Retina (tissue), 1 donor: ENCODE results near the gene ZIC4.
A peak's percentile ranks its signal among the peaks of the same experiment; 100 is the strongest.

Experiments used
- DNase-seq: peaks from one replicate; pipeline ENCODE4 v3.0.0-alpha.2; 2016

Gene ZIC4

DNA sequence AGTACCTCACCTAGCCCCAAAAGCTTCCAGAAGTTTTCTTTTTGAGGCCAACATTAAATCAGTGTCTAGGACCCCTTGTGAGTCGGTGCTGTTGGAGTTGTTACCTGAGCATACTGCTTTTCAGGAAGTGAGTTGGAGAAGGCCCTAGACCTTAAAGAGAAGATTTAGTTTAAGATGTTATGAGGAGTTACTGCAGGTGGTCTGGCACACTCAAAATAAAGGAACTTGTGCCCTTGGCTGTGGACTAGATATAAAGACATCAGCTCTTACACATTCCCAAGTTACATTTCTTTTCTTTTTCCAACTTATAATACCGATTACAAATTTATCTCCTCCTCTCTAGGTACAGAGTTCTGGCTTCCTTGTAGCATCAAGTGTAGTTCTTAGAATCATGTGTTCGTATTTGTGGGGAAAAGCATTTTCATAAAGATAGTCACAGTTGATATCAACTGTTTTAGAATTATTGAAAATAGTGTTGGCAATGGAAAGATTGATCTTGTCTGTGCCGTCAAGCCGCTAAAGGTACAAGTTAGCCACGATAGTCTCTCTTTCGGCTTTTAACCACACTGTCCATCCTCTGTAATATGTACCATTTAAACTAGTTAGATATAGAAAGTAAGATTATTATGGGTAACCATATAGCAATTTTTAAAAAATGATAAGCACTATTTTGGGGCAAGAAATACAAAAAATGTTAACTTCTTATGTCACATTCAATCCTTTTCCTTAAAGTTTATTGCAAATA is 11.4 kb upstream of the ZIC4 start:
- no peak for DNase-seq

DNA sequence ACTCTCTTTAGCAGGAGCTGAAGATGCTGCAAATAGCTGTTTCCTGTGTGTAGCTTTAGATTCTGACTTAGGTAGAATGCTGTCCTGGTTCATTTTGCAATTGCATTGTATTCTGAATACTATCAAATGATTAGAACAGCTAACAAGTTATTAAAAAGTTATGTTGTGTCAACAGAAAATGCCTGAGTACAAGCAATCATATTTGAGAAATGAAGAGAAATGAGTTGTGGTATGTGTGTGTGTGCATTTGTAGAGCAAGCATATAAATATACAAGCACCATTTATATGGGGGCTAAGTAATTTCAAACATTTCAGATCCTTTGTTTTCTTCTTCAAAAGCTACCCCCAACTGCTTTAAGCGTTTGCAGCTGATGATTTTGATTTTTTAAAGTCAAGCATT is 10.6 kb upstream of the ZIC4 start:
- DNase-seq = no peak

GRCh38 chr3:147415874-147416273 is 9.5 kb upstream of the ZIC4 start:
- peak; percentile 10 for DNase-seq

- DNase-seq = peak; percentile 56
These were observed 8.9 kb upstream of the ZIC4 start for GRCh38 chr3:147415286-147415685.

- DNase-seq = peak; percentile 65
These were observed 8.2 kb upstream of the ZIC4 start for GRCh38 chr3:147414390-147415138.

DNA sequence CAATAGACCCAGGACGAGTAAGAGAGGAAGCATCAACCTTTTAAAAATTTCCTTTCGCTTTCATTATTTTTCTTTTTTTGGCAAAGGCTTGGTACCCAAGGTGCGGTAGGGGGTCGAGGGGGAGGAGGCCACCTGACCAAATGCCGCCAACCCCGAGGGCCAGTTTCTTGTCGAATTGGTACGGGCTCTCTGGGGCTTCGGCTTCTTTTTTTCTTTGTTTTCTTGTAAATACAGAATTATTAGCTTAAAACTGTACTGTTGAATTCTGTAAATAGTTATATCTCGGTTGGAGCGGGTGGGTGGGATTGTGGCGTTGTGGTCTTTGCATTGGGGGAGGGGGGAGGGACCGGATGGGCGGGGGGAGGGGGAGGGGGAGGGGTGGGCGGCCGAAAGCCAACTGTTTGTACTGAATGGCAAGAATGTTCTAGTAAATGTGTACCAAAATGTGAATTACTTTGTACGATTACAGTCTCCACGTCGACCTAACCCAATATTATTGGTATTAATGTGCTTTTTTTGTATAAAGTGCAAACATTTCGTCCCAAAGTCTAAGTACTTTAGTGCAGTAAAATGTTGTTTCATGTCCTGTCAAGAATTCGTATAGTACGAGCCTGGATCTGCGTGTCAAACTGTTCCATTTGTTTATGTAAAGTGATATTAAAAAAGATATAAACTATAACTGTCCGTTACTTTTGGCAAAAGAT is 7.5 kb upstream of the ZIC4 start:
- DNase-seq = no peak

DNA sequence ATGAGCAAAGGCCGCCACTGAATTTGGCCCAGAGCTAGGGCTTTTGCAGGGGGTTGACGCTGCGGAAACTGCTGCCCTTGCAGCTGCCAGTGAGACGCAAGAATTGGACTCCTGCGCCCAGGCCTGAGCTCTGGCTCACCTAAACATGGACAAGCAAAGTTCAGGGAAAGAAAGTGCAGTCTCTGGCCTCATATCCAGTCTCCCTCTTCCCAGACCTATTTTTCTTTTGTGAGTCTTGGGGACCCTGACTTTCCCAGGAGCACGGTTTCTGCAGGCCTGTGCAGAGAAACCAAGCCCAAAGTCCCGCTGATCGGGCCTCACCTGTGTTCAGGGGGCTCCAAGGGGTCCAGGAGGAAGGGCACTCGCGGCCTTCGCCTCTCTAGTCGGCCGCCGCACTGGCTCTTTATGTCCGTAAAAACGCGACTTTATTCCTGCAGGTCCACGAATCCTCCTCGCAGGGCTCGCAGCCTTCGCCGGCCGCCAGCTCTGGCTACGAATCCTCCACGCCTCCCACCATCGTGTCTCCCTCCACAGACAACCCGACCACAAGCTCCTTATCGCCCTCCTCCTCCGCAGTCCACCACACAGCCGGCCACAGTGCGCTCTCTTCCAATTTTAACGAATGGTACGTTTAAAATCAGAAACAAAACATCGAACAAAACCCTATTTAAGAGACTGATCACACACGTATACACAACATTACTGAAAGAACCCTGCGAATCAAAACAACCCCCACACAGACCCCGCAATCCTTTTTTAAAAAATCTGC is 6.8 kb upstream of the ZIC4 start:
- peak; percentile 89 for DNase-seq

GRCh38 chr3:147412261-147412916 is 6.0 kb upstream of the ZIC4 start:
- no peak for DNase-seq

- no peak for DNase-seq
These were observed 5.5 kb upstream of the ZIC4 start for GRCh38 chr3:147411815-147412241.

DNA sequence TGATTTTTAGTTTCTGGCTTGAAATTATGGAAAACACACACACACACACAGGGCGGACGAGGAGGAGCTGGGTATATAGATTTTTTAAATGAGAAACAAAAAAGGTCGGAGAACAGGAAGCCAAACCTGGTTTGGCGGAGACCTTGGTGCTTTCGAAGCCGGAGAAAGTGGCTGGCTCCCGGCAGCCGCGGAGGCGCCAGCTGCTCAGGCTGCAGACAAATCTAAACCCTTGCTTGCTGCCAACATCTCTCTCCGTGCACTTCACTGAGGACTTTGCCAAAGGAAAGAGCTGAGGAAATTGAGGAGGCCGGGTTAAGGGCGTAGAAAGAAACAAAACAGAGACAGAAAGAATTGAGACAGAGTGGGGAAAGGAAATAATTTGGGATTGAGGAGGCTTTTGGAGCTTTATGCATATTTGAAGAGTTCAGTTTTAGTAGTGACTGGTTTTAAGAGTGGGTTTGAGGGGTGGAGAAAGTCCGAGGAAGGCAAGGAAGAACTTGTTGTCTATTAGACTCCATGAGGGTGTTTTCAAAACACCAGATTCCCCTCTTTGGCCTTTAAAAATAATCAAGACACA is 5.0 kb upstream of the ZIC4 start:
- DNase-seq = peak; percentile 83

DNA sequence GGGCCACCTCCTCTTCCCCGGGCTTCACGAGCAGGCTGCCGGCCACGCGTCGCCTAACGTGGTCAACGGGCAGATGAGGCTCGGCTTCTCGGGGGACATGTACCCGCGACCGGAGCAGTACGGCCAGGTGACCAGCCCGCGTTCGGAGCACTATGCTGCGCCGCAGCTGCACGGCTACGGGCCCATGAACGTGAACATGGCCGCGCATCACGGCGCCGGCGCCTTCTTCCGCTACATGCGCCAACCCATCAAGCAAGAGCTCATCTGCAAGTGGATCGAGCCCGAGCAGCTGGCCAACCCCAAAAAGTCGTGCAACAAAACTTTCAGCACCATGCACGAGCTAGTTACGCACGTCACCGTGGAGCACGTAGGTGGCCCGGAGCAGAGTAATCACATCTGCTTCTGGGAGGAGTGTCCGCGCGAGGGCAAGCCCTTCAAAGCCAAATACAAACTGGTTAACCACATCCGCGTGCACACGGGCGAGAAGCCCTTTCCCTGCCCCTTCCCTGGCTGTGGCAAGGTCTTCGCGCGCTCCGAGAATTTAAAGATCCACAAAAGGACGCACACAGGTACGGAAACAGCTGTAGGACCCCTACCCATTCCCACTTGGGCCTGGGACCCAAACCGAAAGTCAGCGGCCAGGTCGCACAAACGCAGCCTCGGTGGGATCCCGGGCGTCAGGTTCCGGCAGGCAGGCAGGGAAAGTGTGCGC is 4.3 kb upstream of the ZIC4 start:
- DNase-seq = peak; percentile 87

DNA sequence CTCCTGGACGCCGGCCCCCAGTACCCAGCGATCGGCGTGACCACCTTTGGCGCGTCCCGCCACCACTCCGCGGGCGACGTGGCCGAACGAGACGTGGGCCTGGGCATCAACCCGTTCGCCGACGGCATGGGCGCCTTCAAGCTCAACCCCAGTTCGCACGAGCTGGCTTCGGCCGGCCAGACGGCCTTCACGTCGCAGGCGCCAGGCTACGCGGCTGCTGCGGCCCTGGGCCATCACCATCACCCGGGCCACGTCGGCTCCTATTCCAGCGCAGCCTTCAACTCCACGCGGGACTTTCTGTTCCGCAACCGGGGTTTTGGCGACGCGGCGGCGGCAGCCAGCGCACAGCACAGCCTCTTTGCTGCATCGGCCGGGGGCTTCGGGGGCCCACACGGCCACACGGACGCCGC is 3.8 kb upstream of the ZIC4 start:
- DNase-seq = peak; percentile 86

DNA sequence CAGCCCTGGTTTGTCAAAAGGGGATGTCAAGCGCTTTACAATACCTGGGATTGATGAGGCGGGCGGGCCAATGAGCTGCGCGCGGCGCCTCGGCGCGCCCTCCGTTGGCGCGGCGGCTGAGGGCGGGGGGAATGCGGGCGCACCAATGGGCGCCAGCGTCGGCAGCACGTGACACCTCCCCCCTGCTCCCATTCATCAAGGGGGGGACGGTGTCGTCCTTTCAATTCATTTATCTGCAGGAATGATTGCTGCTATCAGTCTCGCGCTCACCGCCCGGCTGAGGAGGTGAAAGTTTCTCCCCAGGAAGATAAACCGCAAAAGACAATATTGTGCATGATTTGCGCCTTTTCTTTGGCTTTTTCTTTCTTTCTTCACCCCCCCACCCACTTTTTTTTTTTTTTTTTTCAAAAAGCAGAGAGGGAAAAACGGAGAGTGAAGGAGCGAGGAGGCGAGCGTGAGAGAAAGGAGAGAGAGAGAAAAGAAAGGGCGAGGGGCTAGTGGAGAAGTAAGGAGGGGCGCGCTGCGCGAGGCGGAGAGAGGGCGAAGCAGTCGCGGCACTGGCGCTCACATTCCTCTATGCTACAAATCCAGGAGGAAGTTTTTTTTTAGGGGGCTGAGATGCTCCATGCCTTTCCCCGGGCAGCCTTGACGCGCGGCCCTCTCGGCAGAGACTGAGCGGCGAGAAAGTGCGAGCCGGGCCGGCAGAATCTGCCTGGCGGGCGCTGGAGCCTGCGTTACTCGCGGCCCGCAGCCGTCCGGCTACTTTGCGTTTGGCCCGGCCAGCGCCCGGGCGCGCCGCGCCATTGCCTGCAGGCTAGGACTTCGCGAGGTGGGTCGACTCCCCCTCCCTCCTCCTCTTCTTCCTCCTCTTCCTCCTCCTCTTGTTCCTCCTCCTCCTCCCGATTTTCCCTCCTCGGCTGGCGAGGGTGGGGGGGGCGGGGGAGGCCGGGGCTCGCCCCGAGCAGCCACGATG is 3.1 kb upstream of the ZIC4 start, which contains the start of gene ZIC1:
ZIC1 (plus strand) TSS at position 223 of the 973 bp plus-strand sequence; CDS start at position 971, 748 bp downstream.
- peak; percentile 93 for DNase-seq

DNA sequence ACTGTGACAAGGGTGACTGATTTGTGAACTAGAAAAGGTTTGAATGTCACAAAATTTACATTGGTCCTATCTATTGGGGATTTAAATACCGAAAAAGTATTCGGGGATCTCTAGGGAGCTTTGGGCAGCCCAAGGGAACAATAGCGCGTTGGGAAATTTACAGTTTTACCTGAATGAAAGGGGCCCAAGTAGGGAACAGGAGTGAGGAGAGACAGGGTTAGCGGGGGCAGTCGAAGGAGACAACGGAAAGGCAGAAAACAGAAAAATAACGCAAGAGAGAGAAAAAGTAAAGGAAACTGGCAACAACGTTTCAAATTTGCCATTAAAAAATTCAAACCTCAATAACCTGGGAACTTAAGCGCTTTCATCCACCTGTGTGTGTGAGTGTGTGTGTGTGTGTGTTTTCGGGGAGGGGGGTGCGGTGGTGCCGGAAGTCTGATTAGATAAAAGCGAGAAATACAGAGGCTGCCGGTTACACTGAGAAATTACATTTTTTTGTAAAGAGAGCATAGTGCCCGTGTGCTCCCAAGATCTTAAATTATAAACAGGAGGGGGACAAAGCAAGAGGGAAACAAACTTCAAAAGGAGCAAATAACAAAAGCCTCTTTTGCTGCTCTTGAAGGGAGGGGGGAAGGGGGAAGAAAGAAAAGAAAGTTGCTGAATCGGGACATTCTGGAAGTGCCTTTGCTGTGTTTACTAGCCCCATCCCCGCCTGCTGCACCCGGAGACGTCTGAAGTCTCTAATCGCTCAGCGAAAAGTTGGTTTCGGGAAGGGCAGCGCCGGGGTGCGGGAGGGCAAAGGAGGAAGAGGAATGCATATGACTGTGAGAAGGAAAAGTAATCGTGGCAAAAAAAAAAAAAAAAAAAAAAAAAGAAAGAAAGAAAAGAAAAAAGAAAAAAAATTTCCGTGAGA is 2.1 kb upstream of the ZIC4 start:
- DNase-seq = no peak

DNA sequence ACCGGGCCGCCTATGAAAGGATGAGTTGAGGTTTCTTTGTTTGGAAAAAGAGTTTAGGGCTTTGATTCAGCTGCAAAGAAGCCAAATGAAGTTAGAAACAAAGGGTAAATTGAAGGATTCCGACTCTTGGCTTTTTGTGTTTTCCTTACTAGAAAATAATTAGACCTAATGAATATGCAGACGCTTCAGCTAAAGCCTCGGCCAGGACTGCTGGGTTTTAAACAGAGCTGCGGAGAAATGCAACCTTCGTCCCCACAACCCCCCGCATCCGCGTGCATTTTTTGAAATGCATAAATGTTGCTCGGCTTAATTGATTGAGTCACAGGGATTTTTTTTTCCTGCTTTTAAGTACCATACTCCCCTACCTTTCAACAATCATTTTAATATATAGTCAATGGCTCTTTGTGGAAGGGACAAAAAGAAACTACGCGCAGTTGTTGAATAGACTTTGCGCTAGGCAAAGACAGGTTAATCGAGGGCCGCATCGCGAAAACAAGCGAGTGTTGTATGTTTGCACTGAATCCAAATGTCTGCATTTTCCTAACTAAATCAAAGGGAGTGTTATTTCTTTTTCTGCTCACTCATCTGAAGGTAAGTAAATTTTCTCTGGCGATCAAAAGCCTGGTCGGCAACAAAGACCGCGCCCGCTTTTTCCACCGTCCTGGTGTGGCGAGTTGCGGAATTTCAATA is 1.3 kb upstream of the ZIC4 start:
- peak; percentile 82 for DNase-seq

DNA sequence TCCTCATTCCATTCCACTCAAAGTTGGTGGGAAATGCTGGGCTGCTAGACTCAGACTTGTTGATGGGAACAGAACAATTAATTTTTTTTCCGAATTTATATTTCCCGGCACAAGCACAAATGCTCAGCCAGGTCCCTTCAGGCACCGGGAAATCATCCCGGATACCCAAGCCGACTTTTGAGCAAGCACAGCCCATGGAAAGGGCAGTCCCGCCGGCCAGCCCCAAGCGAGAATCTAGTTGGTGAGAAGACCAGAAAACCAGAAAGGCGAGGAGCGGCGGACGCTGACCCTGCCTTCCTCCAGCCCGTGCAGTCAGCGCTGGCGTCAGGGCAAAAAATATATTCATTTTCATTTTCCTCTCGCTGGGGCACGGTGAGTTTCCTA is 763 bp upstream of the ZIC4 start:
- DNase-seq = no peak

GRCh38 chr3:147405231-147406027 is 914 bp downstream of the ZIC4 start:
- peak; percentile 55 for DNase-seq
